T-helper 22 cell (primary cell): ENCODE measurements around the gene TRAF2.

Experiments
- DNase-seq: peaks from one replicate; pipeline ENCODE4 v3.0.0-alpha.2; 2020; ENCODE audit warnings: low read depth

The TRAF2 gene

GRCh38 chr9:136913701-136914438, 27.6 kb downstream of the TRAF2 start:
- DNase-seq = no peak

GRCh38 chr9:136915632-136916329, 29.5 kb downstream of the TRAF2 start:
- no peak for DNase-seq

GRCh38 chr9:136916330-136917184, 30.2 kb downstream of the TRAF2 start:
- no peak for DNase-seq

GRCh38 chr9:136917902-136918301, 31.6 kb downstream of the TRAF2 start:
- no peak for DNase-seq

GRCh38 chr9:136920069-136920468, 33.8 kb downstream of the TRAF2 start:
- no peak for DNase-seq

GRCh38 chr9:136920734-136921231, 34.5 kb downstream of the TRAF2 start:
- DNase-seq = no peak

- no peak for DNase-seq
These were observed 35.0 kb downstream of the TRAF2 start for GRCh38 chr9:136921307-136921706.

- DNase-seq = no peak
These were observed 35.4 kb downstream of the TRAF2 start for GRCh38 chr9:136921718-136922117.

GRCh38 chr9:136922540-136922939, 36.2 kb downstream of the TRAF2 start:
- no peak for DNase-seq

- no peak for DNase-seq
These were observed 37.6 kb downstream of the TRAF2 start for GRCh38 chr9:136923881-136924280.

- DNase-seq = no peak
These were observed 39.3 kb downstream of the TRAF2 start for GRCh38 chr9:136925414-136926153.

GRCh38 chr9:136926154-136926704, 39.9 kb downstream of the TRAF2 start:
- DNase-seq = no peak

- DNase-seq = no peak
These were observed 40.4 kb downstream of the TRAF2 start for GRCh38 chr9:136926749-136927148.

- DNase-seq = no peak
These were observed 41.3 kb downstream of the TRAF2 start for GRCh38 chr9:136927343-136928271.

GRCh38 chr9:136928591-136928990, 42.3 kb downstream of the TRAF2 start:
- DNase-seq = no peak

GRCh38 chr9:136930014-136930413, 43.7 kb downstream of the TRAF2 start:
- no peak for DNase-seq

GRCh38 chr9:136931611-136932130, 45.4 kb downstream of the TRAF2 start:
- DNase-seq = no peak

- DNase-seq = no peak
These were observed 48.0 kb downstream of the TRAF2 start for GRCh38 chr9:136934277-136934676.

GRCh38 chr9:136935651-136936050, 49.3 kb downstream of the TRAF2 start:
- no peak for DNase-seq

- DNase-seq = no peak
These were observed 50.4 kb downstream of the TRAF2 start for GRCh38 chr9:136936645-136937170.
